ENCODE data around the gene MDFIC. TPM values are rescaled to one million over a fixed set of nuclear protein-coding genes. Genes with fewer than 3 reads are reported as not detected.

The MDFIC gene
- total and polyA plus RNA-seq, 2 experiments from 2014 or later: 3.0 to 5.2 TPM

DNA sequence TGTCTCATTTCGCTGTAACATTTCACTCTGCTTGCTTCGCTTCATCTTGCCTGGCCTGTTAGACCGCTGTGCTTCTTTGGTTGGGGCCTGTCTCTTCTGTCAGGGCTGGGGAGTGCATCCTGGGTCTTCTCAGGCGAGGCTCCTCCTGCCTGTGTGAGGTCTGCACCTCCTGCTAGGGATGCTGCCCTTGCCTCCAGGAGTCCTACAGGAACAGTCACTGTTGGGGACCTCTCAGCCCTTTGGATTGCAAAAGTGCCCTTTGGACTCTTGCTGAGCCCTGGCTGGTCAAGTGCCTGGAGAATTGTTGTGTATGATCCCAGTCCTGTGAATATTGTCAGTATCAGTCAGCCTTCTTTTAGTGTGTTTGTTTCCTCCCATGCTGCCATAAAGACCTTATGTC lies 84.1 kb downstream of the MDFIC start:
- no peaks in the 10 kb centered on the region for H3K9me3 Mint-ChIP-seq
- ATAC-seq: peak; percentile 99

More for the DNA sequence above, 84.1 kb downstream of the MDFIC start:
- H3K27ac ChIP-seq (ENCODE audit: low read depth): no peak overlapping the region
- no peaks in the 10 kb centered on the region for H3K27me3 ChIP-seq (ENCODE audit: insufficient read depth)
- Mint-ChIP-seq H3K27me3 (ENCODE audit: insufficient read depth, low read depth, poor library complexity) (peaks cover 6% of the 10 kb centered on the region), H3K4me3 (no peak overlapping the region; the same call in 2 of the 3 replicates), H3K4me1 (peaks cover 67% of the 10 kb centered on the region), H3K27ac (no peak overlapping the region), H3K36me3 (ENCODE audit: low read depth) (no peaks in the 10 kb centered on the region)
- H2AFZ ChIP-seq: no peak overlapping the region
- 0 out of 2 replicates have a peak overlapping the region, but pooled peaks have one; percentile 18 for H3K4me3 ChIP-seq
- no peaks in the 10 kb centered on the region for H3K79me2 ChIP-seq (replicated peaks; ENCODE audit: insufficient read depth)
- peaks cover 58% of the 10 kb centered on the region for H3K4me1 ChIP-seq (ENCODE audit: insufficient read depth)
- no peaks in the 10 kb centered on the region for H3K36me3 ChIP-seq (ENCODE audit: insufficient read depth)
- H4K20me1 ChIP-seq (replicated peaks; ENCODE audit: insufficient read depth): no peaks in the 10 kb centered on the region
- H3F3A ChIP-seq (replicated peaks; ENCODE audit: low read depth): no peaks in the 10 kb centered on the region
- DNase-seq (ENCODE audit: low spot score): peak; percentile 75
- no peaks in the 10 kb centered on the region for H3K9me2 ChIP-seq (ENCODE audit: insufficient read depth)
- TF ChIP-seq NANOG (IDR thresholded peaks at IDR 0.05; ENCODE audit: borderline replicate concordance) (peak; percentile 57; the same call in 1 of the 2 replicates), ZNF114 (CRISPR knock-in tag; IDR thresholded peaks at IDR 0.05) (peak; percentile 76; the same call in 1 of the 2 replicates), EZH2phosphoT487 (IDR thresholded peaks at IDR 0.05; ENCODE audit: unreplicated experiment) (no peak), POLR2AphosphoS5 (IDR thresholded peaks at IDR 0.05; ENCODE audit: low read depth) (0 out of 2 replicates have a peak, but pooled peaks have one; percentile 40), EZH2 (IDR thresholded peaks at IDR 0.05; ENCODE audit: low read depth, unreplicated experiment) (no peak)
- TF ChIP-seq, protein P1, sequence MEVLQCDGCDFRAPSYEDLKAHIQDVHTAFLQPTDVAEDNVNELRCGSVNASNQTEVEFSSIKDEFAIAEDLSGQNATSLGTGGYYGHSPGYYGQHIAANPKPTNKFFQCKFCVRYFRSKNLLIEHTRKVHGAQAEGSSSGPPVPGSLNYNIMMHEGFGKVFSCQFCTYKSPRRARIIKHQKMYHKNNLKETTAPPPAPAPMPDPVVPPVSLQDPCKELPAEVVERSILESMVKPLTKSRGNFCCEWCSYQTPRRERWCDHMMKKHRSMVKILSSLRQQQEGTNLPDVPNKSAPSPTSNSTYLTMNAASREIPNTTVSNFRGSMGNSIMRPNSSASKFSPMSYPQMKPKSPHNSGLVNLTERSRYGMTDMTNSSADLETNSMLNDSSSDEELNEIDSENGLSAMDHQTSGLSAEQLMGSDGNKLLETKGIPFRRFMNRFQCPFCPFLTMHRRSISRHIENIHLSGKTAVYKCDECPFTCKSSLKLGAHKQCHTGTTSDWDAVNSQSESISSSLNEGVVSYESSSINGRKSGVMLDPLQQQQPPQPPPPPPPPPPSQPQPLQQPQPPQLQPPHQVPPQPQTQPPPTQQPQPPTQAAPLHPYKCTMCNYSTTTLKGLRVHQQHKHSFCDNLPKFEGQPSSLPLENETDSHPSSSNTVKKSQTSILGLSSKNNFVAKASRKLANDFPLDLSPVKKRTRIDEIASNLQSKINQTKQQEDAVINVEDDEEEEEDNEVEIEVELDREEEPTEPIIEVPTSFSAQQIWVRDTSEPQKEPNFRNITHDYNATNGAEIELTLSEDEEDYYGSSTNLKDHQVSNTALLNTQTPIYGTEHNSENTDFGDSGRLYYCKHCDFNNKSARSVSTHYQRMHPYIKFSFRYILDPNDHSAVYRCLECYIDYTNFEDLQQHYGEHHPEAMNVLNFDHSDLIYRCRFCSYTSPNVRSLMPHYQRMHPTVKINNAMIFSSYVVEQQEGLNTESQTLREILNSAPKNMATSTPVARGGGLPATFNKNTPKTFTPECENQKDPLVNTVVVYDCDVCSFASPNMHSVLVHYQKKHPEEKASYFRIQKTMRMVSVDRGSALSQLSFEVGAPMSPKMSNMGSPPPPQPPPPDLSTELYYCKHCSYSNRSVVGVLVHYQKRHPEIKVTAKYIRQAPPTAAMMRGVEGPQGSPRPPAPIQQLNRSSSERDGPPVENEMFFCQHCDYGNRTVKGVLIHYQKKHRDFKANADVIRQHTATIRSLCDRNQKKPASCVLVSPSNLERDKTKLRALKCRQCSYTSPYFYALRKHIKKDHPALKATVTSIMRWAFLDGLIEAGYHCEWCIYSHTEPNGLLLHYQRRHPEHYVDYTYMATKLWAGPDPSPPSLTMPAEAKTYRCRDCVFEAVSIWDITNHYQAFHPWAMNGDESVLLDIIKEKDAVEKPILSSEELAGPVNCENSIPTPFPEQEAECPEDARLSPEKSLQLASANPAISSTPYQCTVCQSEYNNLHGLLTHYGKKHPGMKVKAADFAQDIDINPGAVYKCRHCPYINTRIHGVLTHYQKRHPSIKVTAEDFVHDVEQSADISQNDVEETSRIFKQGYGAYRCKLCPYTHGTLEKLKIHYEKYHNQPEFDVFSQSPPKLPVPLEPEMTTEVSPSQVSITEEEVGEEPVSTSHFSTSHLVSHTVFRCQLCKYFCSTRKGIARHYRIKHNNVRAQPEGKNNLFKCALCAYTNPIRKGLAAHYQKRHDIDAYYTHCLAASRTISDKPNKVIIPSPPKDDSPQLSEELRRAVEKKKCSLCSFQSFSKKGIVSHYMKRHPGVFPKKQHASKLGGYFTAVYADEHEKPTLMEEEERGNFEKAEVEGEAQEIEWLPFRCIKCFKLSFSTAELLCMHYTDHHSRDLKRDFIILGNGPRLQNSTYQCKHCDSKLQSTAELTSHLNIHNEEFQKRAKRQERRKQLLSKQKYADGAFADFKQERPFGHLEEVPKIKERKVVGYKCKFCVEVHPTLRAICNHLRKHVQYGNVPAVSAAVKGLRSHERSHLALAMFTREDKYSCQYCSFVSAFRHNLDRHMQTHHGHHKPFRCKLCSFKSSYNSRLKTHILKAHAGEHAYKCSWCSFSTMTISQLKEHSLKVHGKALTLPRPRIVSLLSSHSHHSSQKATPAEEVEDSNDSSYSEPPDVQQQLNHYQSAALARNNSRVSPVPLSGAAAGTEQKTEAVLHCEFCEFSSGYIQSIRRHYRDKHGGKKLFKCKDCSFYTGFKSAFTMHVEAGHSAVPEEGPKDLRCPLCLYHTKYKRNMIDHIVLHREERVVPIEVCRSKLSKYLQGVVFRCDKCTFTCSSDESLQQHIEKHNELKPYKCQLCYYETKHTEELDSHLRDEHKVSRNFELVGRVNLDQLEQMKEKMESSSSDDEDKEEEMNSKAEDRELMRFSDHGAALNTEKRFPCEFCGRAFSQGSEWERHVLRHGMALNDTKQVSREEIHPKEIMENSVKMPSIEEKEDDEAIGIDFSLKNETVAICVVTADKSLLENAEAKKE (CRISPR knock-in tag; IDR thresholded peaks at IDR 0.05): peak; percentile 99
- H3K4me2 ChIP-seq: peak overlapping the region; percentile 58
